ENCODE data around the gene TTC9. TPM values are rescaled to one million over a fixed set of nuclear protein-coding genes. Genes with fewer than 3 reads are reported as not detected.

The TTC9 gene
- total RNA-seq, 1 experiment from 2014 or later, result 3.6 TPM

- H3K4me1 ChIP-seq (ENCODE audit: insufficient read depth, low read length), result peaks cover 22% of the 10 kb centered on the region
- ChIA-PET POLR2A (ENCODE audit: unreplicated experiment) (no interaction called here), CTCF (no interaction called here)
- H3K9me3 ChIP-seq (ENCODE audit: low read length), result no peaks in the 10 kb centered on the region
- TF ChIP-seq EZH2phosphoT487 (IDR thresholded peaks at IDR 0.05; ENCODE audit: borderline replicate concordance, low read length) (no peak), EZH2 (IDR thresholded peaks at IDR 0.05; ENCODE audit: low read length, unreplicated experiment) (no peak), CTCF (conservative IDR thresholded peaks at IDR 0.05; ENCODE audit: low read depth, low read length) (no peak)
- H3K9ac ChIP-seq (ENCODE audit: low read length), result no peak overlapping the region
- no peak overlapping the region for H3K4me3 ChIP-seq (ENCODE audit: low read length)
- H3K4me2 ChIP-seq (ENCODE audit: low read length), result no peak overlapping the region
- H3K9me2 ChIP-seq (replicated peaks; ENCODE audit: low read length), result no peaks in the 10 kb centered on the region
- no peaks in the 10 kb centered on the region for H4K20me1 ChIP-seq (ENCODE audit: low read length)
- no peak overlapping the region for H3K27ac ChIP-seq (ENCODE audit: low read length)
- H3K27me3 ChIP-seq (ENCODE audit: low read length), result no peaks in the 10 kb centered on the region
- ATAC-seq (no peak), DNase-seq (no peak)
- H2AFZ ChIP-seq (ENCODE audit: low read length), result no peak overlapping the region
- intact Hi-C loops (cut with micrococcal nuclease), result no loop called here
- H3F3A ChIP-seq (ENCODE audit: low read length, unreplicated experiment), result no peaks in the 10 kb centered on the region
- no TSS peak for BruUV-seq (replicated peaks)
- H3K79me2 ChIP-seq (ENCODE audit: low read length), result no peaks in the 10 kb centered on the region
- no peaks in the 10 kb centered on the region for H3K36me3 ChIP-seq (ENCODE audit: low read depth, low read length)
These were observed 63.2 kb downstream of the TTC9 start for GRCh38 chr14:70704960-70705359.

- Histone ChIP-seq H3K4me3 (ENCODE audit: low read length) (no peak overlapping the region), H3K9me2 (replicated peaks; ENCODE audit: low read length) (no peaks in the 10 kb centered on the region), H3K4me2 (ENCODE audit: low read length) (no peak overlapping the region), H3K27ac (ENCODE audit: low read length) (no peak overlapping the region), H3K9ac (ENCODE audit: low read length) (no peak overlapping the region), H2AFZ (ENCODE audit: low read length) (no peak overlapping the region), H3K9me3 (ENCODE audit: low read length) (no peaks in the 10 kb centered on the region), H3K79me2 (ENCODE audit: low read length) (no peaks in the 10 kb centered on the region), H3K27me3 (ENCODE audit: low read length) (no peaks in the 10 kb centered on the region), H3K36me3 (ENCODE audit: low read depth, low read length) (no peaks in the 10 kb centered on the region), H3K4me1 (ENCODE audit: insufficient read depth, low read length) (peaks cover 23% of the 10 kb centered on the region), H4K20me1 (ENCODE audit: low read length) (no peaks in the 10 kb centered on the region), H3F3A (ENCODE audit: low read length, unreplicated experiment) (no peaks in the 10 kb centered on the region)
- TF ChIP-seq EZH2 (IDR thresholded peaks at IDR 0.05; ENCODE audit: low read length, unreplicated experiment), result no peak
- TF ChIP-seq EZH2phosphoT487 (IDR thresholded peaks at IDR 0.05; ENCODE audit: borderline replicate concordance, low read length), result no peak
- TF ChIP-seq CTCF (conservative IDR thresholded peaks at IDR 0.05; ENCODE audit: low read depth, low read length), result no peak
- ATAC-seq, result no peak
- DNase-seq, result no peak
- no TSS peak for BruUV-seq (replicated peaks)
- ChIA-PET POLR2A (ENCODE audit: unreplicated experiment) (no interaction called here), CTCF (interaction anchor here (1.0 kb wide), 1 partner anchor 65 kb away, joined by 5 read pairs; no protein-coding TSS in a partner anchor)
- intact Hi-C loops (cut with micrococcal nuclease), result no loop called here
These were observed 64.5 kb downstream of the TTC9 start for GRCh38 chr14:70706177-70706576.

- Histone ChIP-seq H4K20me1 (ENCODE audit: low read length) (no peaks in the 10 kb centered on the region), H3K79me2 (ENCODE audit: low read length) (no peaks in the 10 kb centered on the region), H3K4me1 (ENCODE audit: insufficient read depth, low read length) (peaks cover 23% of the 10 kb centered on the region), H3K9ac (ENCODE audit: low read length) (peak overlapping the region; percentile 13; the same call in 1 of the 2 replicates), H3K27me3 (ENCODE audit: low read length) (no peaks in the 10 kb centered on the region), H3K36me3 (ENCODE audit: low read depth, low read length) (no peaks in the 10 kb centered on the region), H2AFZ (ENCODE audit: low read length) (peak overlapping the region; percentile 18; the same call in 1 of the 2 replicates), H3F3A (ENCODE audit: low read length, unreplicated experiment) (no peaks in the 10 kb centered on the region), H3K4me2 (ENCODE audit: low read length) (peak overlapping the region; percentile 52), H3K9me3 (ENCODE audit: low read length) (no peaks in the 10 kb centered on the region), H3K9me2 (replicated peaks; ENCODE audit: low read length) (no peaks in the 10 kb centered on the region), H3K27ac (ENCODE audit: low read length) (peak overlapping the region; percentile 60), H3K4me3 (ENCODE audit: low read length) (no peak overlapping the region)
- intact Hi-C loops (cut with micrococcal nuclease), result loop anchor here (1.0 kb wide), 1 partner anchor 9 kb away; no protein-coding TSS in a partner anchor
- ATAC-seq (peak; percentile 98), DNase-seq (peak; percentile 88)
- TF ChIP-seq EZH2 (IDR thresholded peaks at IDR 0.05; ENCODE audit: low read length, unreplicated experiment) (no peak), EZH2phosphoT487 (IDR thresholded peaks at IDR 0.05; ENCODE audit: borderline replicate concordance, low read length) (no peak), CTCF (conservative IDR thresholded peaks at IDR 0.05; ENCODE audit: low read depth, low read length) (peak; percentile 15; the same call in 1 of the 2 replicates)
- BruUV-seq (replicated peaks), result no TSS peak
- ChIA-PET POLR2A (ENCODE audit: unreplicated experiment) (interaction anchor here (0.7 kb wide), 1 partner anchor 10 kb away, joined by 7 read pairs; no protein-coding TSS in a partner anchor), CTCF (interaction anchor here (0.5 kb wide), 1 partner anchor 102 kb away, joined by 9 read pairs; the partner anchor contains the start of gene MAP3K9)
These were observed 65.7 kb downstream of the TTC9 start for GRCh38 chr14:70707138-70708038.
